ENCODE data around the gene POLR3C. TPM values are rescaled to one million over a fixed set of nuclear protein-coding genes. Genes with fewer than 3 reads are reported as not detected.

The POLR3C gene, protein sequence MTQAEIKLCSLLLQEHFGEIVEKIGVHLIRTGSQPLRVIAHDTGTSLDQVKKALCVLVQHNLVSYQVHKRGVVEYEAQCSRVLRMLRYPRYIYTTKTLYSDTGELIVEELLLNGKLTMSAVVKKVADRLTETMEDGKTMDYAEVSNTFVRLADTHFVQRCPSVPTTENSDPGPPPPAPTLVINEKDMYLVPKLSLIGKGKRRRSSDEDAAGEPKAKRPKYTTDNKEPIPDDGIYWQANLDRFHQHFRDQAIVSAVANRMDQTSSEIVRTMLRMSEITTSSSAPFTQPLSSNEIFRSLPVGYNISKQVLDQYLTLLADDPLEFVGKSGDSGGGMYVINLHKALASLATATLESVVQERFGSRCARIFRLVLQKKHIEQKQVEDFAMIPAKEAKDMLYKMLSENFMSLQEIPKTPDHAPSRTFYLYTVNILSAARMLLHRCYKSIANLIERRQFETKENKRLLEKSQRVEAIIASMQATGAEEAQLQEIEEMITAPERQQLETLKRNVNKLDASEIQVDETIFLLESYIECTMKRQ
- total RNA-seq = 22.8 and 25.5 TPM in 2 replicates

DNA sequence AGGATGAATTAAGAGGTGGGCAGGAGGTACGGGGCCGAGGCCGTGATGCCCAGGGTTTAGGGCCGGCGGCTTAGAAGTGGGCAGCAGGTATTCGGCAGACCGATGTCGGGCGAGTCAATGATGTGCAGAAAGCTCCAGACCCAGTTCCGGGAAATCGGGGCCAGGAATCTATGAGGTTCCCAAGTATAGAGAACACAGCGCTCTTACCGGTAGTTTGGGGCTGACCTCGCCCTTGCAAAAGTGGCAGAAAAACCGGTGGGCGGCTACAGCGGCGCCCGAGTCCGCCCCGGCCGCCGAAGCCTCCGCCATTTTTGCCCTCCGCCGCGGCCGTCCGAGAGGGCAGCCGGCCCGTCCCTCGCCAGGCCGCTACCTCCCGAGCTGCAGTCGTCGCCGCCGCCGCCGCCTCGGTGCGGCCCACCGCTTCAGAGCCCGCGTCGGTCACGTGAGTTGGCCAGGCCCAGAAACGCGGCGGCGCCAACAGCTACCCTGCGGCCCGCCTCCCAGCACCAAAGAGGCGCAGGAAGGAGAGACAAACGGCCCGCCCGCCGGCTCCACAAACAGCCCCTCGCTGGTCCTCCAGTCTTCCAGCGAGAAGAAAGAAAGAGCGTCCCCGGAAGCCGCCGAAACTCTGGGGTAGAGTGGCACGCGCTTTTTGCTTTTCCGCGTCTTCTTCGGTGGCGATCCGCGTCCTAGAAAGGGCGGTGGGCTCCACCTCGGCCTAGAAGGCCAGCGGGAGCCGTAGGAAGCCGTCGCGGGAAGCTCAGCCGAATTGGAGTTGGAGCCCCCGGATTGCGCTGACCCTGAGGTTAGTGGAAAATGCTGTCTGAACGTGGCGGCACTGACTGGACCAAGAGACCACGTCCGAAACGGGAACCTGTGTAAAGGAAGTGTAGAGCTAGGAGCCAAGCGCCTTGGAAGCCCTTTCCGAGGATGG, at the start of gene POLR3C, which contains the start of gene RNF115:
Gene POLR3C (plus strand): TSS at position 636 of the 934 bp plus-strand sequence. CDS start 1,577 bp downstream, outside the sequence.
Gene RNF115 (minus strand): TSS at position 531 of the 934 bp plus-strand sequence. CDS start 222 bp downstream, at position 309.

DNA sequence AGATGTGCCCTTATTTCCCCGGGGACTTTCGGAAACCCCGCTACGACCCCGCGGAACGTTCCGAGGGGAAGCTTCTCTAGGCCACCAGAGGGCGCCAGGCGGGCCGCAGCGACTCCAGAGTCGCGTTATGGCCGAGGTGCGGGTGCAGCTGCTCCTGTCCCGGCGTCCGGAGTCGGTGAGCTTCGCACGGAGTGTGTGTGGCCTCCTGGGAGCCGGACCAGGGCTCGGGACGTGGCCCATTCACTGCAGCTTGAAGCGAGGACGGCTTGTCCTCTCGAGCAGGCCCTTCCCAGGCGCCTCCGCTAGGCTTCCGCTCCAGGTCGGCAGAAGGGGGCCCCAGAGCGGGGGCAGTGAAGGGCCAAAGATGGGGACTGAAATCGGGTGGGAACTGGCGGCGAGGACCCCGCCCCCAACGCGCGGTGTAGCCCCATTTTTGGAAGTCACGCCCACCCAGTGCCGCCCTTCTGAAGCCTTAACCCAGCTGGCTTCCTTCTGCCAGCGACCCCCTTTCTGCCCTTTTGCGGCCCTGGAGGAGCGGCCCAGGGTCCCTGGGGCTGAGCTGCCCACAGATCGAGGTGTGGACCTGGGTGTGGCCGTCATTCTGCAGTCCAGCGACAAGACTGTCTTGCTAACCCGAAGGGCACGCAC, 21.6 kb downstream of the POLR3C start, which contains the start of gene NUDT17:
Gene NUDT17 (plus strand): TSS at position 117 of the 648 bp plus-strand sequence. CDS start 11 bp downstream, at position 128.

DNA sequence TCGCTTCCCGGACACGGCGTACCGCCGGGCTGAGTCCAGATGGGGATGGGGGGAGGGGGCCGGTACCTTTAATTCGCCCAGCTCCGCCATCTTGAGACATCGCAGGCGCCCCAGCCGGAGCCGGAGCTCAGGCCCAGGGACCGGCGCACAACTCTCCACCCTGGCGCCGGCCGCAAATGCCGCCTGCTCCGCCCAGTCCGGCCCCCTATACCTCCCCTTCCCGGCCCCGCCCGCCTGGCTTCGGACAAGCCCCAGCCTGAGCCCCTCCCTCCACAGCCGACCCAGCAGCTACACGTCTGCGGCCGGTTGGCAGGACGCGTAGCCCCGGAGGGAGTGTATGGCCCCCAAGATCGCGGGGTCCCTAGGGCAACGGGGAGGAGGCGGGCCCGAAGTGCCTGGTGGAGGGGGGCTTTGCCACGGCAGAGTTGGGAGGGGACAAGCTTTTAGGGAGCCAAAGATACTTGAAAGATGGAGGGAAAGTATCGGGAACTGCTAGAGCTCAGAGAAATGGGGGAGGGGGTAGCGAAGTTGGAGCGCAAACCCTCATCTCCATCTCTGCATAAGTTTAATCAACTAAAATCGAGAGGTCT, 35.0 kb downstream of the POLR3C start, which contains the start of gene PIAS3:
Gene PIAS3 (minus strand): TSS at position 181 of the 590 bp plus-strand sequence. CDS start 91 bp downstream, at position 90.

DNA sequence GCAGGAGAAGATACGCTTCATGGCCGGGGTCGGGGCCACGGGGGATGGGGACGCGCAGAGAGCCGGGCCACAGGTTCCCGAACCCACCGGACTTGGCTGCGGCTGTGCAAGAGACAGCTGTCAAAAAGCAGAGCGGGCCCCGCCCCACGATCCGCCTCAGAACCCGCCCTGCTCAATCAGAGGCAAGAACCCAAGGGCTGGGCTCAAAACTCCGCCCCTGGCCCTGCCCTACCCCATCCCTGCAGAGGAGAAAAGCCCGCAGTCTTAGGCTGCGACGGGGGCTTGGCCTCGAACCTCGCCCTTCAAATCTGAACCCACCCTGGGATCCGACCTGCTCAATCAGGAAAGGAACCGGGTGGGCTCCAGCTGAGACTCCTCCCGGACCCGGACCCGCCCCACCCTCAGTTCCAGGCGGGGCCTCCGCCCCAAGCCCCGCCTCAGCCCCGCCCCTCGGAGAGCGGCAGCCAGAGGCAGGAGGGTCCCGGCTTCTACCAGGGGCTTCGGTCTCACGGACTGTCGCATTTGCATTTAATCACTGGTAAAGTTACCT, 61.8 kb downstream of the POLR3C start, which contains the start of gene ANKRD35:
Gene ANKRD35 (minus strand): TSS at position 129 of the 550 bp plus-strand sequence. CDS start 108 bp downstream, at position 21.

Other genes with a start within 250 kb of the POLR3C start
- 20.8 and 32.6 TPM in 2 replicates for gene GPR89A, start 216.2 kb upstream of the POLR3C start, total RNA-seq
- 0.10 TPM in 1 of 2 replicates, not detected in the other for gene PDZK1, start 116.8 kb upstream of the POLR3C start, total RNA-seq
- gene CD160, start 104.7 kb upstream of the POLR3C start, total RNA-seq = not detected in 2 replicates
- 6.8 and 8.2 TPM in 2 replicates for gene RNF115, start 105 bp upstream of the POLR3C start, total RNA-seq
- gene NUDT17, start 21.4 kb downstream of the POLR3C start, total RNA-seq = 0.69 and 1.4 TPM in 2 replicates
- gene PIAS3, start 34.9 kb downstream of the POLR3C start, total RNA-seq = 26.1 and 26.3 TPM in 2 replicates
- gene ANKRD35, start 61.7 kb downstream of the POLR3C start, total RNA-seq = 4.2 and 5.0 TPM in 2 replicates
- 12.8 and 13.1 TPM in 2 replicates for gene ITGA10, start 85.8 kb downstream of the POLR3C start, total RNA-seq
- gene PEX11B, start 94.5 kb downstream of the POLR3C start, total RNA-seq = 22.8 and 25.9 TPM in 2 replicates
- gene RBM8A, start 103.3 kb downstream of the POLR3C start, total RNA-seq = 115 and 134 TPM in 2 replicates
- 36.6 and 45.0 TPM in 2 replicates for gene LIX1L, start 133.8 kb downstream of the POLR3C start, total RNA-seq
- 0.39 and 0.75 TPM in 2 replicates for gene ANKRD34A, start 140.4 kb downstream of the POLR3C start, total RNA-seq
- 10.4 and 13.9 TPM in 2 replicates for gene POLR3GL, start 140.5 kb downstream of the POLR3C start, total RNA-seq
- 274 and 291 TPM in 2 replicates for gene TXNIP, start 172.4 kb downstream of the POLR3C start, total RNA-seq
- gene HJV, start 197.5 kb downstream of the POLR3C start, total RNA-seq = not detected in 2 replicates